ENCODE measurements around the gene HAP1.

Gene HAP1, protein sequence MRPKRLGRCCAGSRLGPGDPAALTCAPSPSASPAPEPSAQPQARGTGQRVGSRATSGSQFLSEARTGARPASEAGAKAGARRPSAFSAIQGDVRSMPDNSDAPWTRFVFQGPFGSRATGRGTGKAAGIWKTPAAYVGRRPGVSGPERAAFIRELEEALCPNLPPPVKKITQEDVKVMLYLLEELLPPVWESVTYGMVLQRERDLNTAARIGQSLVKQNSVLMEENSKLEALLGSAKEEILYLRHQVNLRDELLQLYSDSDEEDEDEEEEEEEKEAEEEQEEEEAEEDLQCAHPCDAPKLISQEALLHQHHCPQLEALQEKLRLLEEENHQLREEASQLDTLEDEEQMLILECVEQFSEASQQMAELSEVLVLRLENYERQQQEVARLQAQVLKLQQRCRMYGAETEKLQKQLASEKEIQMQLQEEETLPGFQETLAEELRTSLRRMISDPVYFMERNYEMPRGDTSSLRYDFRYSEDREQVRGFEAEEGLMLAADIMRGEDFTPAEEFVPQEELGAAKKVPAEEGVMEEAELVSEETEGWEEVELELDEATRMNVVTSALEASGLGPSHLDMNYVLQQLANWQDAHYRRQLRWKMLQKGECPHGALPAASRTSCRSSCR

DNA sequence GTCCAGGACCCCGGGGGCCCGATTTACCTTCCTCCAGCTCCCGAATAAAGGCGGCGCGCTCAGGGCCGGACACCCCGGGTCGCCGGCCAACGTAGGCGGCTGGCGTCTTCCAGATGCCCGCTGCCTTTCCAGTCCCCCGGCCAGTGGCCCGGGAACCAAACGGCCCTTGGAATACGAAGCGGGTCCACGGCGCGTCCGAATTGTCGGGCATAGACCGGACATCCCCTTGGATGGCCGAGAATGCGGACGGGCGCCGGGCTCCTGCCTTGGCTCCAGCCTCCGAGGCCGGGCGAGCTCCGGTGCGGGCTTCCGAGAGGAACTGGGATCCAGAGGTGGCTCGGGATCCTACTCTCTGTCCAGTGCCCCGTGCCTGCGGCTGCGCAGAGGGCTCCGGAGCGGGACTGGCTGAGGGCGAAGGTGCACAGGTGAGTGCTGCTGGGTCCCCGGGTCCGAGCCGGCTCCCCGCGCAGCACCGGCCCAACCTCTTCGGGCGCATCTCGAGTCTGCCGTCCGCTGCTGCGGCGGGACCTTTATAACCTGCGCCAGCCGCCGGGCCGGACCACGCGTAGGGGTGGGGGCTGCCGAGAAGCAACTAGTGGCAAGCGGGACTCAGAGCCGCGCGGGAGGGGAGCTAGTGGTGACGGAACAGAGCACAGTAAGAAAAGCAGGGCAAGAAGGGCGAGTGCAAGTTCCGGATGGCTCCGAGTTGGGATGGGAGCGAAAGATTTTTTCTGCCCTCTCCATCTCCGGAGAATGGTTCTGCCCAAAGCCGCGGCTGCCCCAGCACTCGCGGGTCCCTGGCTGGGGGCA lies at the start of gene HAP1:
TSS of gene HAP1 (minus strand) at position 505 of the 810 bp plus-strand sequence. CDS start at position 496, 9 bp downstream.
- TF ChIP-seq, protein P1, sequence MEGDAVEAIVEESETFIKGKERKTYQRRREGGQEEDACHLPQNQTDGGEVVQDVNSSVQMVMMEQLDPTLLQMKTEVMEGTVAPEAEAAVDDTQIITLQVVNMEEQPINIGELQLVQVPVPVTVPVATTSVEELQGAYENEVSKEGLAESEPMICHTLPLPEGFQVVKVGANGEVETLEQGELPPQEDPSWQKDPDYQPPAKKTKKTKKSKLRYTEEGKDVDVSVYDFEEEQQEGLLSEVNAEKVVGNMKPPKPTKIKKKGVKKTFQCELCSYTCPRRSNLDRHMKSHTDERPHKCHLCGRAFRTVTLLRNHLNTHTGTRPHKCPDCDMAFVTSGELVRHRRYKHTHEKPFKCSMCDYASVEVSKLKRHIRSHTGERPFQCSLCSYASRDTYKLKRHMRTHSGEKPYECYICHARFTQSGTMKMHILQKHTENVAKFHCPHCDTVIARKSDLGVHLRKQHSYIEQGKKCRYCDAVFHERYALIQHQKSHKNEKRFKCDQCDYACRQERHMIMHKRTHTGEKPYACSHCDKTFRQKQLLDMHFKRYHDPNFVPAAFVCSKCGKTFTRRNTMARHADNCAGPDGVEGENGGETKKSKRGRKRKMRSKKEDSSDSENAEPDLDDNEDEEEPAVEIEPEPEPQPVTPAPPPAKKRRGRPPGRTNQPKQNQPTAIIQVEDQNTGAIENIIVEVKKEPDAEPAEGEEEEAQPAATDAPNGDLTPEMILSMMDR (IDR thresholded peaks at IDR 0.05; ENCODE audit: low read length), result no peak
- TF ChIP-seq EZH2 (IDR thresholded peaks at IDR 0.05; ENCODE audit: borderline replicate concordance, low read length), result no peak
- Histone ChIP-seq H3K4me2 (ENCODE audit: low read length) (no peak within 1 kb of the TSS), H3K4me3 (ENCODE audit: low read depth, low read length, poor library complexity, severe bottlenecking) (no peak within 1 kb of the TSS), H3K4me1 (ENCODE audit: insufficient read depth, low read length, severe bottlenecking) (peaks cover 5% of the 10 kb centered on the region), H3K9me2 (ENCODE audit: low read depth, low read length) (no peaks in the 10 kb centered on the region), H3K9me3 (ENCODE audit: low read length) (no peaks in the 10 kb centered on the region), H3F3A (ENCODE audit: insufficient read depth, low read length) (no peaks in the 10 kb centered on the region), H3K36me3 (ENCODE audit: insufficient read depth, low read length) (no peaks in the 10 kb centered on the region), H2AFZ (ENCODE audit: low read length) (no peak within 1 kb of the TSS), H3K79me2 (ENCODE audit: insufficient read depth, low read length) (no peaks in the 10 kb centered on the region), H3K27me3 (ENCODE audit: insufficient read depth, low read length) (no peaks in the 10 kb centered on the region; the same call in 1 of the 2 replicates), H3K9ac (ENCODE audit: low read length) (no peak within 1 kb of the TSS), H4K20me1 (ENCODE audit: insufficient read depth, low read length) (no peaks in the 10 kb centered on the region), H3K27ac (ENCODE audit: low read depth, low read length, poor library complexity, severe bottlenecking) (no peak within 1 kb of the TSS)

DNA sequence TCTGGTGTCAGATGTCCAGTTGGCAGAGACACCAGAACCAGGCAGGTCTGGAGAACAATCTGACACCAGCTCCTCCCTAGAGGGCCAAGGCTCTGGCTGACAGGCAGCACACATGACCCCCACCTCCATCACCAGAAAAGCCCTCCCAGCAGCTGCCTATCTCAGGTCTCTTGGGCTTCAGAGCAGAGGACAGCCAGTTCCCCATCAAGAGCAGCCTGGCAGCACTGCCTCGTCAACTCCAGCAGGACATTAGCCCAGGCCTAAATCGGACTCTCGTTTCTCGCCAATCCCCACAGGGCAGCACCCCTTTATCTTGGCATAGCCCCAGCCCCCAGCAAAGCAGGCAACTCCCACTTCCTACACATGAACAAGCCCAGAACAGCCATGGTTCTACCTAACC lies 47.7 kb upstream of the HAP1 start:
- Histone ChIP-seq H3K27ac (ENCODE audit: low read depth, low read length, poor library complexity, severe bottlenecking) (no peak overlapping the region), H3K9me2 (ENCODE audit: low read depth, low read length) (no peaks in the 10 kb centered on the region), H2AFZ (ENCODE audit: low read length) (no peak overlapping the region), H3K36me3 (ENCODE audit: insufficient read depth, low read length) (no peaks in the 10 kb centered on the region), H3K4me1 (ENCODE audit: insufficient read depth, low read length, severe bottlenecking) (peaks cover 16% of the 10 kb centered on the region), H3K27me3 (ENCODE audit: insufficient read depth, low read length) (no peaks in the 10 kb centered on the region; the same call in 1 of the 2 replicates), H3K9me3 (ENCODE audit: low read length) (no peaks in the 10 kb centered on the region), H4K20me1 (ENCODE audit: insufficient read depth, low read length) (no peaks in the 10 kb centered on the region), H3K4me3 (ENCODE audit: low read depth, low read length, poor library complexity, severe bottlenecking) (no peak overlapping the region), H3K4me2 (ENCODE audit: low read length) (no peak overlapping the region), H3K79me2 (ENCODE audit: insufficient read depth, low read length) (no peaks in the 10 kb centered on the region), H3F3A (ENCODE audit: insufficient read depth, low read length) (no peaks in the 10 kb centered on the region), H3K9ac (ENCODE audit: low read length) (no peak overlapping the region)
- no peak for TF ChIP-seq EZH2 (IDR thresholded peaks at IDR 0.05; ENCODE audit: borderline replicate concordance, low read length)
- TF ChIP-seq, protein P1 (IDR thresholded peaks at IDR 0.05; ENCODE audit: low read length), result no peak

DNA sequence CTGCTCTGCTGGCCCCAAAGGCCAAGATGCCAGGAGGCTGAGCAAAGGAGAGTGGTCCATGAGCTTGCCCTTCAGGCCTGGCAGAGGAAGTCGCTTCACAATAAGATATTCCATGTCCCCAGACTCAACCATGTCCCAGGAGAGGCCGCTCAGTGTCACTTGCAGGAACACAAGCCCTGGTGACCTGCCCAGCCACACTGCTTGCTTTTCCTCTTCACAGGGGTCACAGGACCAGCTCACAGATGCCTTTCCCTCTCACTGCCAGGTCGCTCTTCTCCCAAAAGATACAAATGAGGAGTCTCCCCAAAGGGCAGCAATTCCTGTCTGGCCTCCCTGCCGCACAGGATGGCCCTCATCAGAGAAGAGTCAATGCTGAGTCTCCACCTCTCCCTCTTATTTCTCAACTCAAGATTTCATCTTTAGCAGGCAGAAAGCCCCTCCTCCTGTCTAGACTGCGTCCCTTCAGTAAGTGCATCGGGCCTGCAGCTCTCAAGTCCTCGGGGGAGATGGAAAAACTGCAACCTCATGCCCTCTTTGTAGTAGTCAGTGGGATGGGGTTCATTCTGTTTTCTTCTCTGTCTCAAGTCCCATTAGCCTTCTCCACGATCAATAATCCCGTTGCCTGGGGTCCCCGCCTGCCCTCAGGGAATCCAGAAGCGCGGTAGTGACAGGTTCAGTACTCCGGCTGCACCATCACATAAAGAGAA lies 47.1 kb upstream of the HAP1 start:
- Histone ChIP-seq H3K9ac (ENCODE audit: low read length) (no peak overlapping the region), H2AFZ (ENCODE audit: low read length) (no peak overlapping the region), H3K4me1 (ENCODE audit: insufficient read depth, low read length, severe bottlenecking) (peaks cover 16% of the 10 kb centered on the region), H3K4me3 (ENCODE audit: low read depth, low read length, poor library complexity, severe bottlenecking) (no peak overlapping the region), H3F3A (ENCODE audit: insufficient read depth, low read length) (no peaks in the 10 kb centered on the region), H3K36me3 (ENCODE audit: insufficient read depth, low read length) (no peaks in the 10 kb centered on the region), H3K4me2 (ENCODE audit: low read length) (no peak overlapping the region), H3K9me2 (ENCODE audit: low read depth, low read length) (no peaks in the 10 kb centered on the region), H4K20me1 (ENCODE audit: insufficient read depth, low read length) (no peaks in the 10 kb centered on the region), H3K79me2 (ENCODE audit: insufficient read depth, low read length) (no peaks in the 10 kb centered on the region), H3K27me3 (ENCODE audit: insufficient read depth, low read length) (no peaks in the 10 kb centered on the region; the same call in 1 of the 2 replicates), H3K9me3 (ENCODE audit: low read length) (no peaks in the 10 kb centered on the region), H3K27ac (ENCODE audit: low read depth, low read length, poor library complexity, severe bottlenecking) (no peak overlapping the region)
- TF ChIP-seq EZH2 (IDR thresholded peaks at IDR 0.05; ENCODE audit: borderline replicate concordance, low read length), result no peak
- TF ChIP-seq, protein P1 (IDR thresholded peaks at IDR 0.05; ENCODE audit: low read length), result no peak
